NOMO-1 treated with DMSO at 0.1 percent for 48 hours (cell line): ENCODE measurements around the gene KAT6B.
"Not testable (repeated sequence)": the region's sequence is repeated elsewhere in the genome, so short reads cannot be mapped to it uniquely, and the experiment has no call there.

Experiments
- DNase-seq: peaks from one replicate; lab custom pipeline; 2025; ENCODE audit not compliant: unreplicated experiment; lab: John Stamatoyannopoulos, UW

KAT6B gene

DNA sequence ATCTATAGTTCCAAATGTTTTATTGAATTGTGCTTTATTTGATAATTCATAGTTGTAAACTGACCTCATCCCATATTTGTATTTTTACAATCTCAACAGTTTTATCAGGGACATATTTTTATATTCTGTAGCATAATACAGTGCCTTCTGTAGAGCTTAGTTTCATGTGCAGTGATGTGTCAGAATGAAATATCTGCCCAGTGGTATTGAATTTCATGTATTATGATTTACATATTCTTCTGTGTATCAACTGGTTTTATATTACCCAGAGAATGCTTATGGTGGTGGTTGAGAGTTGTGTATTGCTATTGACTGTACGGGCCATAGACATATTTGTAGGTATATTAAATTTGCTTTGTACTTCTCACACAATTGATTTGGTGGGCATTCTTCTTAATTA, 89.9 kb downstream of the KAT6B start:
- no peak for DNase-seq

DNA sequence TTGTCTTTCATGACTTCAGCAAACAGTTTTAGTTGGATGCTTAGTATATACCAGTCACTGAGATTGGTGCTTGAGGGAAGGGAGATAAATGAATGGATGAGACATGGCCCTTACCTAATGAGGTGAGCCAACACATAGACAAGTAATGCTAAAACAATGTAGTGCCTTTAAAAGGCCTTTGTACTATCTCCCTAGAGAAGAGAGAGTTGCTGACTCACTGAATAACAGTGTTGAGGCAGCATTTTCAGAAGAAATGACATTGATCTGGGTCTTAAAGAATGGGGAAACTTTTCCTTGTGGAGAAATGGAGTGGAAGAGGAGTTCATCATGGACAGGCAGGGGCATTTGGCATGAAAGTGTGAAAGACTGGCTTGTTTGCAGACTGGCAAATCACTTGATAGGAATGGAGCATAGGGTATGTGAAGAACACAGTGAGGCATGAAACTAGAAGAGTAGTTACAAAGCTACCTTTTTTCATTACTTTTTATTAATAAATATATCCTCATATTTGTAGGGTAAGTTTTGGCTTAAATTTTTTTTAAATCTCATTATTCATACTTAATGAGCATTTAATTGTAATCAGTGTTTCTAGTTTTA, 91.2 kb downstream of the KAT6B start:
- DNase-seq: no peak

DNA sequence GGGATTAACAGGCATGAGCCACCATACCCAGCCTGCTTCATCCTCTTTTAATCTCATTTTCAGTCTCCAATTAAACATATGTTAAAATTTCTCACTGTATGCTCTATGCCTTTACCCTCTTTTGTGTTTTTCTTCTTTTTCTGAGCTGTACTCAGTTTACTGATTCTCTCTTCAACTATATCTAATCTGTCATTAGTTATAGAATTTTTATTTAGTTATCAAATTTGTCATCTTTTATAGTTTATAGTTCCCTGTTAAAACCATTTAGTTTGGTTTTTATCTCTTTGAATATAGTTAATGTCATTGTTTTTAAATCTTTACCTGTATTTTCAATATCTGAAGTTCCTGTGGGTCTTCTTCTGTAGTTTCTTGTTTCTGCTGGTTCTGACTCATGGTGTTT, 93.3 kb downstream of the KAT6B start:
- no peak for DNase-seq

DNA sequence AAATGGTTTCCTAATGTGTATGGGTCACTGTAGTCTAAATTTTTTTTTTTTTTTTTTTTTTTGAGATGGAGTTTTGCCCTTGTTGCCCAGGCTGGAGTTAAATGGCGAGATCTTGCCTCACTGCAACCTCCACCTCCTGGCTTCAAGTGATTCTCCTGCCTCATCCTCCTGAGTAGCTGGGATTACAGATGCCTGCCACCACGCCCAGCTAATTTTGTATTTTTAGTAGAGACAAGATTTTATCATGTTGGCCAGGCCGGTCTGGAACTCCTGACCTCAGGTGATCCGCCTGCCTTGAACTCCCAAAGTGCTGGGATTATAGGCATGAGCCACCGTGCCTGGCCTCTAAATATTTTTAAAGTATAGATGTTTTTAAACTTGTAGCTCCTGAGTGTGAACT, 94.7 kb downstream of the KAT6B start:
- DNase-seq: not testable (repeated sequence)

DNA sequence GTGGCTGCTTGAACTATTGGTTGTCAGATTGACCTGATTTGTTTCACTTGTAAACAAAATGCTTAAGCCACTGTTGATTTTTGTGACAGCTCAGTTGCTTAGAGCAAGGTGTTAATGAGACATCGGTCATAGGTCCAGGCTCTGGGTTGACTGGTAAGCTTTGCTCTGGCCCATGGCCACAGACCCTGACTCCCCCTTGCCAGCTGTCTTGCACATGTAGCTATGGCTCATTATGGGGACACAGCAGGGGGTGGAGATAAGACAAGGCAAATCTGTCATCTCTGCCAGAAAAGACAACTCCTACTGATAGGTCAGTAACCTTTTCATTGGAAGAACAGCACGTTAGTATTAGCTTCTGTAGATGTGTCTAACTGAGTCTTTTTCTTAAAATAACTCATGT, 95.3 kb downstream of the KAT6B start:
- no peak for DNase-seq

DNA sequence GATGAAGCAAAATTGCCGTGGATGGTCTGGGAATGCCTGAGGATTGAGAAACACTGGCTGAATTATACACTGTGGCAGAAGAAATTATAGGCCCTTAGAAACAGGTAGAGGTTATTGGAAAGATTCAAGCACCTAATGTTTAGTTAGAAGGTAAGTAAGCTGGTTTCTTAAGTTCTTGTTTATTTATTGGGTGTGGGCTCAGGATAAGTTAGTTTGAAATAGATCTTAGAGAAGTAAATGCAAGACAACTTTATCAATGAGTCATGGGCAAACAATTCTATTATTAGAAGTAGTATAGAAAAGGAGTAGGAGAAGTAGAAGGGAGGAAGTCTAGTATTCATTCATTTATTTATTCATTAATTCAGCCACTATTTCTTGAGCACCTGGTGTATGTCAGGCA, 96.5 kb downstream of the KAT6B start:
- DNase-seq: peak; percentile 6

DNA sequence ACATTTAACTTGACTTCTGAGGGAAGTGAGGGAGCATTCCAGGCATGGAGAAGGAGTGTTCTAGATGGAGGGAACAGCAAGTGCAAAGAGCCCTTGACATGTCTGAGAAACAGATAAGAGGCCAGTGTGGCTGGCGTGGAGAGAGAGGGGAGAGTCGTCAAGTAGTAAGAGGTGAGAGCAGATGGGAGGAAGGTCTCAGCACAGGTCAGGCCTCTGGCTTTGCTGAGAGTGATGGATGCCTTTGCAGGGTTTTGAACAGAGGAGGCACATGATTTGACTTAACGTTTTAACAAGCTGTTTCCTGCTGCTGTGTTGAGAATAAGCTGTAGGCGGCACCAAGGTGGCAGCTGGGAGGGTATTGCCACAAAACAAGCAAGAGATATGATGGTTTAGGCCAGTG, 97.2 kb downstream of the KAT6B start:
- no peak for DNase-seq

DNA sequence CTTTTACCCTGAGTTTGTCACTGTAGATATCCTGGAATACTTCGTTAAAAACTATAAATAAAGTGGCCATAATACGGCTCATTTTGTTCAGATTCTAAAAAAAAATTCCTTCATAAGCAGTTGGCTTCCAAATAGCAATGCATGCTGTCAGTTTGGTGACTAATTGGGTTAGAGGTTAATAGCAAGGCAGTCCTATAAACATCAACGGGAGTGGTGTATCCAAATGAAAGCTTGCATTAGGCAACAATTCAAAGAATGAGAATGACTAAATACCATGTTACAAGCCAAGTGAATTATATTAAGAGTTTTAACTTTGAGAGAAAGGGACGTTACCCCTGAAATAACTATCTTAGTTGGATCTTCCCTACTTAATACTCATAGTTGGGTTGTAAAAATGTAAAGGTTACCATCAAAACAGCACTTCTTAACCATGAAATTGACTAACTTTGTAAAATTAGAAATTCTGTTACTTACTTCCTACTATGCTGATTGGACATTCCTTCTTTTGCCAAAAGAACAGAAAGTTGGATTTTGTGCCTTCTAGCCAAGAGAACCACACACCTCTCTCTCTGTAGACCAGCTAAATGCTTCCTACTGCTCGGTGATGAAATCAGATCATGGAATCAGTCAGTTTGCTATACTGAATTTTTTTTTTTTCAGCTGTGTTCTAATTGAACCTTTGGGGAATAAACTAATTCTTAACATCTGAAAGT, 98.0 kb downstream of the KAT6B start:
- DNase-seq: peak; percentile 26

DNA sequence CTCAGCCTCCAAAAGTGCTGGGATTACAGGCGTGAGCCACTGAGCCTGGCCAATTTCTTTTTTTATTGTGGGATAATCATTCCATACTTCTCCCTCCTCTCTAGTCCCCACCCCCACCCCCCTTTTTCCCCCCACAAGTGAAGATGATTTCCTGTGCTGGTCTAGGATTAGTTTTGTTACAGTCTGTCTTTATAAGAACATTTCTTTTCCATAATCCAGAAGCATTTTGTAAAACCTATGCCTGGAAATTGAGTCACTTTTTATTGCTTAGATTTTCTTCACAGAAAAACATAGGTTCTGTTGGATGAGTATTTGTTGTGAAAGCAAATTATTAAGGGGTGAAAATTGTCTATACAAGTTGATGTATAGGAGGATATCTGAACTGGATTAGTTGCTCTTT, 98.9 kb downstream of the KAT6B start:
- no peak for DNase-seq

DNA sequence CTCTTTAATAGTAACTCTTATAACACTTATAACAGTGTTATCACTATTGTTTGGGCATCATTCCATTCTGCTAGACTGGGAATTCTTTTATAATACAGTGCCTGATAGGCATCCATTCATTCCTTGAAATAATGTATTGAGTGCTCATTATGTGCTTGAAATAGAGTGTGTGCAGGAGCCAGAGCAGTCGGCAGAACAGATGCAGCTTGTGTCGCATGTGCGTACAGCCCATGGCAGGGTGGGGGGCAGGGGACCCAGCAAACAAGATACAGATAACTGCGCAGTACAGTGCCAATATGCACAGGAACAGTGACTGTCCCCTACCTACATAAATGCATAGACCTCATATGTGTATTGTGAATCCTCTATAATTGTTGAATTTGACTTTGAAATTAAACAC, 99.3 kb downstream of the KAT6B start:
- DNase-seq: no peak

DNA sequence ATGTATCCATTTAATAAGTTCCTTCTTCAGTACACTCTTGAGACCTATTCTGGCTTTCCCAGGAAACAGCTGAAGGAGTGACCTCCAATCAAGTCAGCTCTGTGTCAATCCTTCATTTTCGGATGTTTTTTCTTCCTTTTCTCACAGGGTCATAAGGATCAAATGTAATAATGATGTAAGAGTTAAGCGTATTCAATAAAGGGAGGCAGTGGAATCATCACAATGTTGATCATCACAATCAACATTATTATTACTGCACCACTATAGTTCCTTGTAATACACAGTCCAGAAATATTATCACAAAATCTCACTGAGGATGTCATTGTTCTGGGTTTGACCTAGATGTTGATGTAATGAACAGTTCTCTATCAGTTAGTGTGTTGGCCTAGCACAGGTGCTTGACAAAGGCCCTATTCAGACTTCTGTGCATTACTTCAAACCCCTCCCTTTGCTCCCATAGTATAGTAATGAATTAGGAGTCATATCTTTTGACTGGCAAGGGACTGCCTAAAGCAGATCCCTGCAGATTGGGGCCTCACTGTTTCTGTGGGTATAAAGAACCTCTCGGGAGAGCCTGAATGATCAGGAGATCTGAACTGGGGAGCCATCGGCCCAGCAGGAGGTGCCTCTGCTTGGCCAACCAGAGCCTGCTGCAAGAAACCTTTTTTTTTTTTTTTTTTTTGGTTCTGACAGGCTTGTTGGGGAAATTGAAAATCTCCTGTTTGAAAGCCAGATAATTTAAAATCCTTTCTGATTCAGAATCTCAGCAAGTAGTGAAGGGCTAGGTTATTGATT, 100.6 kb downstream of the KAT6B start:
- DNase-seq: no peak

DNA sequence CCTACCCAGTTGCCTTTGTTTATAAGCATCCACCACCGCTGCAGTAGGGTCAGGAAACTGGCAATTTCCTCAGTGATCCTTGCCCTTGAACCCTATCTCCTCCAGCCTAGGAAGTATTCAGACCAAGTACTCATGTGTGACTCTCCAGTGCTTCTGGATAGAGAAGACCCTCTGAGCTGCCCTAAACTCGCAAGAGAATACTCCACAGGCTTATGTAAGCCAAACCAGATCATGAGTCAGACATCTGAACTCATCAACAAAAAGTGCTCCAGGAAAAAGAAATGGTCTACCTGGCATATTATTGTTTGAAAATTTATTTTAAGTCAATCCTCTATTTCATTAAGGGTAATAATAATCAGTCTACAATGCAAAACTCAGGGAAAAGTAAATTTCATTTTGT, 101.3 kb downstream of the KAT6B start:
- no peak for DNase-seq

DNA sequence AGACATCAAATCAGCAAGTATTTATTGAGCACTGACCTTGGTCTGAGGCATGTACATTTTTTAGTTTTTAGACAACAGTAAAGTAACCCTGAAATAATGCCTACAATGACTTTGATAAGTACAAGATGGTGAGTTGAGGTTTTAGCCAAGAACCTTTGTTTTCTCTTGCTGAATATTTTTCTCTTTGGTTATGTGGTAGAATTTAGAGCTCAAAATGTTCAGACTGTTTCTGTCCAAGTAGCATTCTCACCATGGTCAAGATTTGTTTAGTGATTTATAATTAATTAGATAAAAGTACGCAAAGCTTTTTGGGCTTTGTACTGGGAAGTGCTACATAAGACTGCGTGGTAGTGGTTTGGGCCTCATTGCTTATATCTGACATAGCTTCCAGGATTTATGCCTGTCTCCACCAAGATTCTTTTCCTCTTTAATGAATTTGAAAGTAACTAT, 102.4 kb downstream of the KAT6B start:
- no peak for DNase-seq

DNA sequence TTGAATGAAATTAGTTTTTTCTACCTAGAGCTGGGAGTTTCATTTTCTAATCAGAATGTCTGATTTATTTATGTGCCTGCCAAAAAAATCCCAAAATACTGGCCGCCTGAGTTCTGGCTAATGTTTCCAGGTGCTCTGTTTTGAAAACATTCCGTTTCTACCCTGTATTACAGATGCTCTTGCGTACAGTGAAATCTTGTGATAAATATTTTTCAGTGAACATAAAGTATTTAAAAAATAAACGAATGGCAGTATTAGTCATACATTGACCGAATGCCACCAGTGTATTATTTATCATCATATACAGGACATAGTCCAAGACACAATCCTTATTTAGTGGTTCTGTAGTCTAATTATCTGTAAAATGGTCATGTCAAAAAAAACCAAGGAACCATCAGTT, 102.8 kb downstream of the KAT6B start:
- no peak for DNase-seq

DNA sequence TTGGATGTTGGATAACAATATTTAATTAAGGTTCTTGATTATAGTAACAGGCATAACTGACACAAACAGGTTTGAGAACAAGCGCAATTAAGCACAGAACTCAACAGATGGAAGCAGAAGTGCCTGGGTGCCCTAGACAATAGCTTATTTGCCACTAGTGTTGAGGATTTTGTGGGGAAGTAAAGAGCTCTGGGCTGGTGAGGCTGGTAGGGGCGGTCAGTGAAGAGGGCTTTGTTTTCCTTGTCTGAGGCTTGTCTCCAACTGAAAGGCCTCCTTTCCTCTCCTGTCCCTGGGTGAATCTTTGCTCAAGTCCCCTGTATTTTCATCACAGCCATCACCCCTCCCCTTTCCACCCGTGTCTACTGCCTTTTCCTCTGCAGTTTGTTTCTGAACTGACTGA, 104.6 kb downstream of the KAT6B start:
- no peak for DNase-seq

DNA sequence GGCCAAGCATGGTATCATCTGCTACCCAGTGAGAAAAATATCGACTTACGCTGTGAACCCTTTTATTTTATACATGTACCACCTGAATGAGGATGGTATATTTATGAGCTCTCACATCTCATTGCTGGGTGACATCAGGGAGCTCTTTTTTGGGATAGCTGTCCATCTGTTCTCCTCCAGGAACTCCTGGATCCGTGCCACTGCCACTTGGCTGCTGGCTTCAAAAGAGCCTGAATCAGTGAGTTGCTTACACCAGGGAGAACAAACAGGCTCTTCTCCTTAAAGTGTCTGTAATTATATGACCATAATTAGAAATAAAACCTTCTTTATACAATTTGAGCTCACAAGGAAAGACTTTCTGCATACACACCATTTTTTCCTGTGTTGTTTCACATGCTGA, 106.2 kb downstream of the KAT6B start:
- DNase-seq: no peak

DNA sequence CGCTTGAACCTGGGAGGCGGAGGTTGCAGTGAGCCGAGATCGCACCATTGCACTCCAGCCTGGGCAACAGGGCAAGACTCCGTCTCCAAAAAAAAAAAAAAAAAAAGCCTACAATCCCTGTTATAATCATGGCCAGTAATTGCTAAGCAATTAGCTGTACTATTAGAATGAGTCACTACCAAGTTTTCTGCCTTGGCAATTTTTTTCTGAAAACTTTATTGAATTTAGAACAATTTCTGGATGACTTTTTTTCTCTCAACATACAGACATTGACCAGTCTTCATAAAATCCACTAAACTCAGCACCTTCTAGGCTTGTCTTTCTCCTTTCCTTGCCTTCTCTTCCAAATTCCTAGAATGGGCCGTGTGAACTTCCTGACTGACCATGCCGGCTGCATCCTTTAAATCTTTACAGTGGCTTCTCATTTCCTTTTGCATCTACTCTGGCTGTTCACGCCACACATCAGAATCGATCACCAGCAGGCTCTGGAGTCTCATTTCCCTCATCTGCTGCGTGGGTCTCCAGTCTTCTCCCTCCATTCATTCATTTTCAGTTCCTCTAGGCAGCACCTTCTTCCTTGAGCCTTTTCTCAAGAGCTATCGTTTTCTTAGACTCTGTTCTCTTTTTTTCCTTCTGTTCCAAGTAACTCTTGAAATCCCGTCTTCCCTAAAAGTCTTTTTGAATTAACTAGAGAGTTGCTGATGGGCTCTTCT, 107.9 kb downstream of the KAT6B start:
- DNase-seq: peak; percentile 36

DNA sequence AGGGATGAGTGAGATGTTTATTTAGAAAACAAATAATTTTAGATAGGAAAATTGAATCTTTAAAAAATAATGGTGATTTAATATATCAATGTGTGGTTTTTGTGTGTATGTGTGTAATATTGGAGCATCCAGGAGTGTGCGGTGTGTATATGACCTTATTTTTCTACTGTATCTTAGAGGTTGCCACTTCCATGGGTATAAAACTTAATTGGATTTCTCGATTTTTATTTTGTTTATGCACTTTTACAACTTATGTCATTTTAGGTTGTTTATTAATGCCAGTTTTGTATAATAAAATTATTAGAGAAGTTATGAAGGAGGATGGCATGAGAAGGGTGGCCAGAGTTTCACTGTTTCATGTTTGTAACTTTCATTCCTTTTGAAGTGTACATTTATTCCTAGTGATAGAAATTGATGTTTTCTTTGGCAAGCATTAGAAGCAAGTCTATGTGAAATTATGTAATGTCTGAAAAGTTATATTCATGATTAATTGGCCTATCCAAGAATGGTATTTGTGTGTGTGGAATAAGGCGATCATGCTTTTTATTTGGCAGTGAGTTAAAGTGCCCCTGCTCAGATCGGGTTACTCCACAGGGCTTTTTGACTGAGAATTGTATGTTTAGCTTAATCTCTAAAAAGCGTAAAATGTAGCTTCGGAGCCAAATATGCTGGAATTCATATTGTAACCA, 110.3 kb downstream of the KAT6B start:
- DNase-seq: no peak

DNA sequence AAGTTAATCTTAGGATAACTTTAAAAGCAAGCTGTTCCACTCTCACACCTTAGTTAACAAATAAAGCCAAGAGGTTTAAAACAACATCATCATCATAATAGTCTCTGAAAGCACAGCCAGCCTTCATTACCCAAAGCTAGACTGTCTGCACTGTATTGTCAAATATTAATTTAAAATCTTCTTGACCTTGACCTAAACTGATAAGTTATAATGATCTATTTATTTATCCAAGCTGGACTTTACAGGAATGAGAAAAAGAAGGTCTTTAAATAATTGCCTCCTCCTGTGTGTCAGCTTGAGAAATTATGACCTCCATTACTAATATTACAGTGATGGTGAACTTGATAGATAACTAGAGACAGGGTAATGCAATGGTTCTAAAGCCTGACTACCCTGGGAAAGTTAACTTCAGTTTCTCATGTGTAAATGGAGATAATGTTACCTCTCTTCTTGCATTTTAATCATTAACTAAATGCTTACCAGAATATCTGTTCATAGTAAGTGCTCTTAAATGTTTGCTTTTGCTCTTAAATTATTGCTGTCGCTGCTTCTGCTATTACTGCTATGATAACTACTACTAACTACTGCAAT, 111.0 kb downstream of the KAT6B start:
- no peak for DNase-seq

DNA sequence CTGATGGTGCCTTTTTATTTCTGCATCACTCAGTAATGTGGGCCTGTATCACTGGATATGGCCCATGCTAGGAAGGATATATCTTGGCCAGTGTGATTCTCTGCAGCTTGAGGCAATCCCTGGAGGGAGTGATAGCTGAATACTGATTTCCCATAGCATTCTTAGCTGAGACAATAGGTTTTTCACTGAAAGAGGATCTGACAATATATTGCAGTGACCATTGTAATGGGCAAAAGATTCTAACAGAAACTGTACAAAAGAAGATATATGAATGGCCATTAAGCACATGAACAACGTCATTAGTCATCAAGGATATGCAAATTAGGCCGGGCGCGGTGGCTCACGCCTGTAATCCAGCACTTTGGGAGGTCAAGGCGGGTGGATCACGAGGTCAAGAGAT, 117.8 kb downstream of the KAT6B start:
- DNase-seq: no peak
